Suppressor macrophage (primary cell): ENCODE results near the gene PPP5C.
"Not testable (repeated sequence)": the region's sequence is repeated elsewhere in the genome, so short reads cannot be mapped to it uniquely, and the experiment has no call there.

Experiments
- DNase-seq, 4 experiments: peaks; one replicate each; pipeline ENCODE4 v3.0.0-alpha.2; 2020 to 2022

The PPP5C gene

DNA sequence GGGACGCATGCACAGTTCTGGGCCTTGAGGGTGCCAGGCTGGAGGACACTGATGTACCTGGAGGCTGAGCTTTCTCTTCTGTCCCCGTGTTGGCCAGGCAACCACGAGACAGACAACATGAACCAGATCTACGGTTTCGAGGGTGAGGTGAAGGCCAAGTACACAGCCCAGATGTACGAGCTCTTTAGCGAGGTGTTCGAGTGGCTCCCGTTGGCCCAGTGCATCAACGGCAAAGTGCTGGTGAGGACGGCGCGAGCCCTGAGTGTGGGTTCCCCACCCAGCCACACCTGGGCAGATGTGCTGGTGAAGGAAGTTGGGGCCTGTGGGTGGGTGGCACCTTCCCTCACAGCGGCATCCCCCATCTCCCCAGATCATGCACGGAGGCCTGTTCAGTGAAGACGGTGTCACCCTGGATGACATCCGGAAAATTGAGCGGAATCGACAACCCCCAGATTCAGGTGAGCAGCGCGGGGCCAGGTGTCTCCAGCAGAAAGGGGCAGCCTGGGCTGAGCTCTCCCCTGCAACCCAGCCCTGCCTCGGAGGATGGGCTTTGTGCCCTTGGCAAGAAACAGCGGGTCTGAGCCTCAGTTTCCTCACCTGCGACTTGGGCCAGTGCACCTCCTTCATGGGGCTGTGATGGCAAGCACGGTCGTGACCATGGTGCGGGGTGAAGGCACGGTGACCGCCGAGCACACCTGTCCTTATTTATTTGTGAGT, 40.3 kb downstream of the PPP5C start:
- DNase-seq: no peak

GRCh38 chr19:46387713-46388130, 40.8 kb downstream of the PPP5C start:
- DNase-seq: no peak

- no peak for DNase-seq
These were observed 41.6 kb downstream of the PPP5C start for GRCh38 chr19:46388311-46389095.

- no peak for DNase-seq
These were observed 43.4 kb downstream of the PPP5C start for GRCh38 chr19:46390121-46390858.

GRCh38 chr19:46390866-46391265, 44.0 kb downstream of the PPP5C start:
- no peak for DNase-seq

GRCh38 chr19:46391296-46392251, 44.7 kb downstream of the PPP5C start:
- DNase-seq: no peak

GRCh38 chr19:46392252-46392801, 45.4 kb downstream of the PPP5C start:
- DNase-seq: no peak

- DNase-seq: peak; percentile 41 to 60 (median 53)
These were observed 46.0 kb downstream of the PPP5C start for GRCh38 chr19:46392837-46393236.

- no peak for DNase-seq
These were observed 46.8 kb downstream of the PPP5C start for GRCh38 chr19:46393456-46394401.

DNA sequence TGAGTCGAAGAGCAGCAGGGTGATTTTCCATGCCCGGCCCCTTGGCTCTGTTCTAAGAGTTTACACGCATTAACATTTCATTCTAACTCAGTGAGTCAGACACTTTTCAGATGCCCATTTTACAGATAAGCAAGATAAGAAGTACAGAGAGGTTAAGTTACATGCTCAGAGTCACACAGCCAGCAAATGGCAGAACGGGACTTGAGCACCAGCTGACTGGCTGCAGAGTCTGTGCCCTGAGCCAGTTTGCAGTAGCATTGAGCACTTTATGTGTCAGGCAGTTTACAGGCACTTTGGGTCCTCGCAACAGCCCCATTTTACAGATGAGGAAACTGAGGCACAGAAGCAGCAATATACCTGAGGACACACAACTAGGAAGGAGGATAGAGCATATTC, 47.5 kb downstream of the PPP5C start:
- no peak for DNase-seq

- not testable (repeated sequence) for DNase-seq
These were observed 51.1 kb downstream of the PPP5C start for GRCh38 chr19:46397801-46398479.

DNA sequence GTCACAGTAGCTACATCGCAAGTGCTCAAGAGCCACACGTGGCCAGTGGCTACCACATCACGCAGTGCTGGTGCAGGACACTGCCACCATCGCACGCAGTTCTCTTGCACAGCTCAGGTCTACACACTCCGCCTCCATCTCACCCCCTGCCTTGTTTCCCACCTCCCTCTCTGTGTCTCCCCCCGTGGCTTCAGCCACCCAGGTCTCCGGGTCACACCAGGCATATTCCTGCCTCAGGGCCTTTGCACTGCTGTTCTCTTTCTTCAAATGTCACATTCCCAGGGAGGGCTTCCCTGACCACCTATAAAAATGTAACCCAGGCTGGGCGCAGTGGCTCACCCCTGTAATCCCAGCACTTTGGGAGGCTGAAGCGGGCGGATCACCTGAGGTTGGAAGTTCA, 55.8 kb downstream of the PPP5C start:
- no peak for DNase-seq

GRCh38 chr19:46404055-46404752, 57.3 kb downstream of the PPP5C start:
- DNase-seq: peak in 3 of 4 experiments; percentile 22 to 40 (median 29)

DNA sequence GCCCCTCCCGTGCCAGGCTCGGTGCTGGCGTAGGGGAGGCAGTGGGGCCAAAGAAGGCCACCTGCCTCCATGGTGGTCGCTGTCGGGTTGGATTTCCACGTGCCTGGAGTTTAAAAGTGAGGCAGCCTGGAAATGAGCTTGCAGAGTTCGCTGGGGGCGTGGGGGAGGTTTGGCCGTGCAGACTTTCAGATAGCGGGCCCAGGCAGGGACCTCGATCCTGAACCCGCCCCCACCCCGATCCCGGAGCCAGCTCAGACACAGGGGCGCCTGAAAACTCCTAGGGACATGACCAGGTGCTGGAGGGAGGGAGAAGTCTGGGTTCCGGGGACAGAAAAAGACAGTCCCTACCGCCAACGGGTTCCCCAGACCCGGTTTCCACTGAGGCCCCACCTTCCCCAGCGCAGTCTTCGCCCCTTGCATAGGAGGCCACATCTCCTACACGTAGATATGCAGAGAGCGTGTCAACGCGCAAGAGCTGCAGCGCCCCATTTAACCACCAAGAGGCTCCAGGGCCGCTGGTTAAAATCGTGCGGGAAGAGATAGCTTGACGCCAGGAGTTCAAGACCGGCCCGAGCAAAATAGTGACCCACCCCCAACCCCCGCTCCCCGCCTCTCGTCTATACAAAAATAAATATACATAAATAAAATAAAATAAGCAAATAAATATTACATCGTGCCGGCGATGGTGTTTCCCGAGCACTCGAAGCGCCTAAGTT, 58.0 kb downstream of the PPP5C start:
- no peak for DNase-seq

GRCh38 chr19:46406976-46407375, 60.1 kb downstream of the PPP5C start:
- DNase-seq: no peak

DNA sequence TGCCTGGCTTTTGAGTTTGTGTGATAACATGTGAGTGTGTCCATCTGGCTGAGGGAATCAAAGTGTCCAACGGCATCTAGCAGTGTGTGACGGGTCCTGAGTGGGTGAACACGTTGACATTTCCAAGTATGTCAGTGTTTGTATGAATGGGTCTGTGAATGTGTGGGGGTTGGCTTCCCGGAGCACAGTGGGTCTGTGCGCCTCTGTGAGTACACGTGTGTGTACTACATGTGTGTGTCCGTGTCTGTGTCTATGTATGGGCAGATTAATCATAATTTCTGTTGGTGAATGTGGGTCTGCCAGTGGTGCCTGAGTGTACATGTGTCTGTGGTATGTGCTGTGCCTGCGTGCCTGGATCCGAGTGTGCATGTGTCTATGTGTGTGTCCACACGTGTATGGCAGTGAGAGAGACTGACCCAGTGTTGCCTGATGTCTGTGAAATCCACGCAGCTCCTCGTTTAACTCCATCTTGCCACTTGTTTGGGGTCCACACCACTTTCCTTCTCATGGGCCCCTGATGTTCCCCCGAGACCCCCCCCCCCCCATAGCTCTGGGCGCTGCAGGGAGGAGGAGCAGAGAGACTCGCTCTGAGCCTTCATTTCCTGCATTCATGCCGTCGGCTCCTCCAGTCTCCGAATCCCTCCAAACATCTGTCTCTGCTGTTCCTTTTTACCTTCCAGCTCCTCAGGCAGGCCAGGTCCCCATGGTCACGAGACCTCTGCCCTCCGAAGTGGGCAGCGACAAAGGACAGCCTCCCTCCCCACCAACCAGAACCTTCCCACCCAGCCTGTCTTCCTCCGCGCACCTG, 61.2 kb downstream of the PPP5C start:
- DNase-seq: no peak

DNA sequence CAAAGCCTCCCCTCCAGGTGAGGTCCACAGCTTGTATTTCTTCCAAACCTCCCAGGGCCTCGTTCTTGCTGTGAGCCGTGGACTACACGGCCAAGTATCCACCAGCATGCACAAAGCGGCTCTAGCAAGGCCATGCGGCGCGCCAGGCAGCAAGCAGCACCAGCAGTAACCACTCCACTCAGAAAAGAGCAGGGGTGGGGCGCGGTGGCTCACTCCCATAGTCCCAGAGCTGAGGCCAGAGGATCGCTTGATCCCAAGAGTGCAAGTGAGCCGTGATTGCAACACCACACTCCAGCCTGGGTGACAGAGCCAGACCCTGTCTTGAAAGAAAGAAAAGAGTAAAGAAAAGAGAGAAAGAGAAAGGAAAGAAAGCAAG, 61.8 kb downstream of the PPP5C start:
- no peak for DNase-seq

DNA sequence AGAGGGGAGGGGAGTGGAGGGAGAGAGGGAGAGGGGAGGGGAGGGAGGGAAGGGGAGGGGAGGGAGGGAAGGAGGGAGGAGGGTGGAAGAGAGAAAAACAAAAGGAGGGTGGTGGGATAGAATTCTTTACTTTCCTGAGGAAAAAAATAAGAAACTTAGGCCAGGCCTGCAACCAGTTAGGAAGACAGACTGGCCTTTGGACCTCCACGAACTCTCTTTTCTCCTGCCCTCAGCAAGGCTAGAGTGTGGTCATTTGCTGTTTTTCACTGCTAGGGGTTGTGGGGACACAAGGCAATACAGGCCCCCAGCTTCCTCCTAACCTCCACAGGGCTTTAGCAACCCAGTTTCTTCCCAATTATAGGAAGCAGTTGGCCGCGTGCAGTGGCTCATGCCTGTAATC, 62.3 kb downstream of the PPP5C start:
- no peak for DNase-seq
